GM21529 (cell line): ENCODE measurements around the gene CANX.
A peak's percentile ranks its signal among the peaks of the same experiment; 100 is the strongest.
"Not testable (repeated sequence)": the region's sequence is repeated elsewhere in the genome, so short reads cannot be mapped to it uniquely, and the experiment has no call there.

Source experiments
- ATAC-seq: cut with Tn5 transposase; IDR thresholded peaks from one replicate; pipeline ENCODE4 v1.9.1; 2021; ENCODE audit not compliant: unreplicated experiment

CANX gene

DNA sequence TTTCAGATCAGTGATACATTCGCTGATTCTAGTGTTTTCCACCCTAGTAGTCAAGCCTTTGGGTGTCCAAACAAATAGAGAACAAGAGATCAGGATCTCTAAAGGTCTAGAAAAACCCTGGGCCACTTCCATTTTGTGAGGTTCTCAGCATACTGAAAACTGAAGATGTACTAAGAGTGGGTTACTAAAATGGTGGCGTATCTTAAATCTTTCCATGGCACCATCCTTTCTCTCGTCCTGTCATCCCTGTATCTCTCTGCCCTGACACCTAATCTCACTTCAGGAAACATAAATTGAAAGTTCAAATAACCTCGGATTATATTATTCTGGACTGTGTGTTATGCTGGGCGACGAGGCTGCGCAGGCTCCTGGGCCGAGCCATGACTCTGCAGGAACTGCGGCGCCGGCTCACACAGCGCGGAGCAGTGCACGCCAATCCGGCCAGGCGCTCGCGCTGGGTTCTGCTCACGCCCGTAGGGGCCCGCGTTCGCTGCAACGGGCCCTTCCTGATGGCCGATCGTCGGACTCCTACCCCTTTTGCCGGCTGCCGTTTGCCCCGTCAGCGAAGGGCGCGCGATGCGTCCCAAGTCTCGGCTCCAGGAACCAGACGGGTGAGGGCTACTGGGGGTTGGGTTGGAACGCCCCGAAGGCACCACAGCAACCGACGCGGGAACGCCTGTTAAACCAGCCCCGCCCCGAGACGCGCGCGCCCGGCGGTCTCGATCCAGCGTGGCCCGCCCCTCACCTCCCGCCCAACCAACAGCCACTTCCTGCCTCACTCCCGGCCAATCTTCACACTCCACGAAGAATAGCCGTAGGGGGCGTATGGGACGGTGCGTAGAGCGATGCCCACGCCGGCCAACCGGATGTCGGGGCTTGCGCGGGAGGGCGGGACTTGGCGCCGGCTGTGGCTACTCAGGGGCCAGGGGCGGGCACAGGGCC lies 503 bp upstream of the CANX start:
- ATAC-seq = peak; percentile 89

- ATAC-seq = no peak
Measured at GRCh38 chr5:179699616-179700237, 960 bp downstream of the CANX start.

DNA sequence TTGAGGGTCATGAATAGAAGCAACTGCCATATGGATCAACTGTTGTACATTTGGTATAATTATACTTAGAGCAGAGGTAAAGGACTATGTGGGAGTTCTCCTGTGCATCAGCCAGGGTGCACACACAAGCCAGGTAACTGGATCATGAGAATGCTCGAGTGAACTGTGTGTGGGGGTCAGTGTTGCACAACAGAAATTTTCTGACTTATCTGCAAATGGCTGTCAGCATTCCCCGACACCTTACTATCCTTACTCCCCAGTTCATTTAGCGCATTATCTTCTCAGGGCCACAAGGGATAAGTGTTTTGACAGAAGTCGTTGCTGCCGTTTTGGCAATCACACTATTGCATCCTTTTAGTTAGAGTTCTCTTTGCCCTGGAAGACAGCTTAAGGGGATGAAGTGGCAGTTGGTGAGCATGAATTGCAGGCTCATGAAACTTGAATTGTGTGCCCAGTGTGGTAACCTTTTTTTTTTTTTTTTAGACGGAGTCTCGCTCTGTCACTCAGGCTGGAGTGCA lies 1.7 kb downstream of the CANX start:
- no peak for ATAC-seq

DNA sequence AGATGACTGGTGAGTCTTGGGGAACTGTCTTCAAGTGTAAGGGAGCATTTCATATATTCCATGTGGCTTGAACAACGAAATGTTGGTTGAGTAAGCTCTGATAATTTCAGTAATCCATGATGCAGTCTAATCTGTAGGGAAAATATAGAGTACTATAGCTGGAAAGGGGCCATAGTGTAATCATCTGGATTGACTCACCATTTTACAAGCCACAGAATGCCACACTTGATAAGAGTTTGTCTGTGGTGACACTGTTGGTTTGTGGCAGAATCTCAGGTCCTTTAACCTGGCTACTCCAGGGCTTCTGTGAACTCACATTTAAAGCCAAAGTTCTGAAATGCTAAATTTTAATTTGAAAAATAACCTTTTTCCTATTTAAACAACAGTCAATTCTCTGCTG lies 17.5 kb downstream of the CANX start:
- no peak for ATAC-seq

DNA sequence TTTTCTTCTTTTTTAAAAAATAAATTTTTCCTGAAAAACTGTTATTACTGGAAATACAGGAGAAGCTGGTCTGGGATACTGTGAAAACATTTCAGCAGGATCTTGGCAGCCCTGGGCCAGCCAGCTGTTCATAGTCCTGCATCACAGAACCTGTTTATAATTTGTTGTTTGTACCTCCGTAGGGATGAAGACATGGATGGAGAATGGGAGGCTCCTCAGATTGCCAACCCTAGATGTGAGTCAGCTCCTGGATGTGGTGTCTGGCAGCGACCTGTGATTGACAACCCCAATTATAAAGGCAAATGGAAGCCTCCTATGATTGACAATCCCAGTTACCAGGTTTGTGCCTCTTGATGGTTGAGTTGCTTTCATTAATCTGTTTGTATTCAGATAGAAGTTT lies 21.5 kb downstream of the CANX start:
- ATAC-seq = no peak

DNA sequence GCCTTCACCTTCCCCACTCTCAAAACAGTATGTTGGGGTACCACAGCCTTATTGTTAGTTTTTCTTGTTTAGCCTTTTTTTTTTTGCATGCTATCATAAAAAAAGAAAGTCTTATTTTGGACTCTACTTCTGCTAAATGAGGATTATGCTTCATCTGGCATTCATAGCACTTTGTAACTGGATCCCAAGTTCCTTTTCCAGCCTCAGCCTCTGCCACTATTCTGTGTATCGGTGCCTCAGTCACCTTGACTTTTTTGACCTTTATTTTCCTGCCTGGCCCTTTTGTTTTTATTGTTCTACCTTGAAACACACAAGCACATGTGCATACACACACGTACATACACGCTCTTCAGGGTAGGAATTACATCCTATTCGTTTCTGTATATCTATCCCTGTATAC lies 25.4 kb downstream of the CANX start:
- no peak for ATAC-seq

DNA sequence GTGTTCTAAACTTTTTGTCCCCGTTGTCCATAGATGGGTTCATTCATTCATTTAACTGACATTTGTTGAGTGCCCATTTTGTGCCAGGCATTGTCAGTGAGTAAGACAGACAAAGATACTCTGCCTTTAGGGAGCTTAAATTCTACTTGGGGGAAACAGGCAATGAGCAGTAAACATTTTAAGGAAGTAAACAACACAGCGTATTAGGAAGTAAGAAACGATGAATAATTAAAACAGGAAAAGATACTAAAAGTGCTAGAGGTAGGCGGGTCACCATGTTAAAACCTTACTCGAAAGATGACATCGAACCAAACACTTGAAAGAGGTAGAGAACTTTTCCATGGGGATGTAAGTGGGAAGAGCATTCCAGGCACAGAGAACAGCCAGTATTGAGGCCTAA lies 28.3 kb downstream of the CANX start:
- ATAC-seq = no peak

GRCh38 chr5:179729303-179729702 lies 30.5 kb downstream of the CANX start:
- ATAC-seq = no peak

DNA sequence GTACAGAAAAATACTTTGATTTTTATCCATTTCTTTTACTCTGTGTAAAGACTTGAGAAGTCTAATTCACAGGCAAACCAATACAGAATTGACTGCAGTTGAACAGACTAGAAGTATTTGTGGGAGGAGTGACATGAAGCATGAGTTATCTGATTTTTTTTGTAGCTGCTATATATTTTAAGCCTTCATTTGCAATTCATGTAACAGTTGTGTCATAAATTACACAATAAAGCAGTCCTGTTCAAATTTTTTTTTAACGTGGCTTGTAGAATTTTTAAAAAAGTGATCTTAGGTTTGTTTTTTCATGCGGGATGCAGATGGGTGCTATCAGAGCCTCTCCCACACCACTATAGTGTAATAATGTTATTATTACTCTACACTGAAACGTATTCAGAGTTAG lies 31.0 kb downstream of the CANX start:
- ATAC-seq = no peak

- no peak for ATAC-seq
Measured at GRCh38 chr5:179730356-179730755, 31.6 kb downstream of the CANX start.

DNA sequence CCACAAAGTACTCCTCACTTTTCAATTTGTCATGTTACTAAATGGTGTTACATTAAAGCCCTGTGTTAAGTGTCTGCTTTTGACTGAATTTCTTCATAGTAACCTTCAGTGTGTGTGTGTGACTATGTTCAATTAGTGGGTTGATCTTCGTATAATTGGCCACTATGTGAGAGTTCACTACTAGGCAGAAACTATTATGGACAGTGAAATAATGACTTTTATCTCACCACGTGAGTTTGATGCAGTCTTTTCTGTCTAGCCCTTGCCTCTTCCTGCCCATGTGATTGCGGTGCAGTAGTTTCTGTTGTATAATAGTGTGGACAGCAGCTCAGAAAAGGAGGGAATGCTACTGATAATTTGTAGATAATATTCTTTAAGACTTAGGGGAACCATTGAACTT lies 32.1 kb downstream of the CANX start:
- ATAC-seq = no peak

DNA sequence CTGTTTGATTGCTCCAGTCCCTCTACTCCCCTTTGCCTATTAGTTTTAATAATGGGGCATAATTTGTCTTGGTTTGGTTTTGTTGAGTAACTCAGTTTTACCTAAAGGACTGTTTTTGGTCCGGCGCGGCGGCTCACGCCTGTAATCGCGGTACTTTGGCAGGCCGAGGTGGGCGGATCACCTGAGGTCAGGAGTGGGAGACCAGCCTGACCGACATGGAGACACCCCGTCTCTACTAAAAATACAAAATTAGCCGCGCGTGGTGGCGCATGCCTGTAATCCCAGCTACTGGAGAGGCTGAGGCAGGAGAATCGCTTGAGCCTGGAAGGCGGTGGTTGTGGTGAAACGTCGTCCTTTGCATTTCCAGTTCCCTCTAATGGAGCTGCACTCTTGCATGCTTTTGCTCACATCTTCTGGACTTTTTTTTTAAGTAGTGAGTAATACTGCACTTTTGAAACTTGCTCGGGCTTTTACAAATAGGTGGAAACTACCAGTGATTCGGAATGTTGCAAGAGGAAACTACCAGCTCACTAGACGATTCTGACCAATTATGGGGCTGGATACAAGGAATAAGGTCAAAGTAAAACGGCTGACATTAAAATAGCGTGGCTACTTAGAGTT lies 33.1 kb downstream of the CANX start:
- peak; percentile 16 for ATAC-seq

GRCh38 chr5:179732412-179732917 lies 33.7 kb downstream of the CANX start, which contains the start of gene MAML1:
TSS of gene MAML1 (plus strand) at chr5:179732822. CDS start at chr5:179733113, 291 bp downstream.
- peak; percentile 93 for ATAC-seq

DNA sequence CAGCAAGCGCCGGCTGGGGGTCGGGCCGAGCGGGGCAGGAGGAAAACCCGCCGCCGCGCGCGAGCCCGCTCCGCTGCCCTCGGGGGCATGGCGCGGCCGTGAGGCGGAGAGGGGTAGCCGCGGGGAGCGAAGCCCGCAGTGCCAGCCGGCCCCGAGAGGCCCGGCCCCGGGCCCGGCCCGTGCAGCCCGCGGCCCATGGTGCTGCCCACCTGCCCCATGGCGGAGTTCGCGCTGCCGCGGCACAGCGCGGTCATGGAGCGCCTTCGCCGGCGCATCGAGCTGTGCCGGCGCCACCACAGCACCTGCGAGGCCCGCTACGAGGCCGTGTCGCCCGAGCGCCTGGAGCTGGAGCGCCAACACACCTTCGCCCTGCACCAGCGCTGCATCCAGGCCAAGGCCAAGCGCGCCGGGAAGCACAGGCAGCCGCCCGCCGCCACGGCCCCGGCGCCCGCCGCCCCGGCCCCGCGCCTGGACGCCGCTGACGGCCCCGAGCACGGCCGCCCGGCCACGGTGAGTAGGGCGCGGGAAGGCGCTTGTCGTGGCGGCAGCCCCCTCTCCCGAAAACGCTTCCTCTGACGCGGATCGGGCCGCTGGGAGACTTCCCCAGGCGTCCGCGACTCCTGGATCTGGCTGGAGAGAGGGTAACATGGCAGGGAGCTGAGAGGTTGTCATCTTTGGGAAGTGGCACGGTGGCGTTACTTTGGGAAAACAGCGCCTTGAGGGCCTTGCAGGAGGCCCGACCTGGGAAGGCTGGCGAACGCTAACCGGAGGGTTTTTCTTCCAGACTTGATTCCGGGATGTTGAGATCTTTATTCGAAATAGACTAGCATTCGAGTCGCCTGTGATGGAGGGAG lies 34.4 kb downstream of the CANX start:
- peak; percentile 20 for ATAC-seq

DNA sequence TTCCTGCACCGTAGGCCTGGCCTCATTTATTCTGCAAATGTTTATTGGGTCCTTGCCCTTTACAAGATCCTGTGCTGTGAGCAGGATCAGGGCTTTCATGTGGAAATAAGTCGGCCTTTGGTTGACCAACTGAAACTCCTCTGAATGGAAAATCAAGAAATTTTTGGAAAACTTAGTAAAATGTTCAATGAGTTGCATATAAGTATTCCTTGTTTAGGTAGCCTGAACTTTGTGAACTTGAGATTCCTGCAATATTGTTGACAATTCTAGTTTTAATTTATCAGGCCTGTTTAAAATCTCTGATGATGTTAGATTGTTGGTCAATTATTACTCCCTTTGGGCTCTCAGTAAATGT lies 35.0 kb downstream of the CANX start:
- ATAC-seq = no peak

GRCh38 chr5:179734536-179735164 lies 35.9 kb downstream of the CANX start:
- no peak for ATAC-seq

DNA sequence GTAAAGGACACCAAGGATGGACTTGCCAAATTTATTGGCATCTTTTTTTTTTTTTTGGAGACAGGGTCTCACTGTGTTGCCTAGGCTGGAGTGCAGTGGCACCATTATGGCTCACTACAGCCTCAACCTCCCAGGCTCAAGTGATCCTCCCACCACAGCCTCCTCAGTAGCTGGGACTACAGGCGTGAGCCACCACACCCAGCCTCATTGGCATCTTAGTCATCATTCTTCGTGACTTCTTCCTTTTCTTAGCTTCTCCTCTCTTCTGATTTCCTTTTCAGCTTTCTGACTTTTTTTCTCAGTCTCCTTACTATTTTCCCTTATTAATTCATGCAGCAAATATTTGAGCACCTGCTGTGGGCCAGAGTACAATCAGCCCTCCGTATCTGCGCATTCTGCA lies 40.0 kb downstream of the CANX start:
- ATAC-seq = no peak

GRCh38 chr5:179744106-179744505 lies 45.3 kb downstream of the CANX start:
- ATAC-seq = not testable (repeated sequence)

GRCh38 chr5:179746872-179747271 lies 48.1 kb downstream of the CANX start:
- ATAC-seq = no peak

DNA sequence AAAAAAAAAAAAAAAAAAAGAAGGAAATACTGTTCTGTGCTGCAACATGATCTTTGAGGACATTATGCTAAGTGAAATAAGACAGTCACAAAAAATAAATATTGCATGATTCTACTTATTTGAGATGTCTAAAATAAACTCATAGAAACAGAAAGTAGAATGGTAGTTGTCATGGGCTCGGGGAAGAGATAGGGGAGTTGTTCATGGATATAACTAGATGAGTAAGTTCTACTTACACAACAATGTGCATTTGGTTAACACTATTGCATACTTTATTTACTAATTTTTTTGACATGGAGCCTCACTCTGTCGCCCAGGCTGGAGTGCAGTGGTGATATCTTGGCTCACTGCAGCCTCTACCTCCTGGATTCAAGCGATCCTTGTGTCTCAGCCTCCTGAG lies 49.0 kb downstream of the CANX start:
- no peak for ATAC-seq
